ENCODE data around the gene CASD1.

Gene CASD1

DNA sequence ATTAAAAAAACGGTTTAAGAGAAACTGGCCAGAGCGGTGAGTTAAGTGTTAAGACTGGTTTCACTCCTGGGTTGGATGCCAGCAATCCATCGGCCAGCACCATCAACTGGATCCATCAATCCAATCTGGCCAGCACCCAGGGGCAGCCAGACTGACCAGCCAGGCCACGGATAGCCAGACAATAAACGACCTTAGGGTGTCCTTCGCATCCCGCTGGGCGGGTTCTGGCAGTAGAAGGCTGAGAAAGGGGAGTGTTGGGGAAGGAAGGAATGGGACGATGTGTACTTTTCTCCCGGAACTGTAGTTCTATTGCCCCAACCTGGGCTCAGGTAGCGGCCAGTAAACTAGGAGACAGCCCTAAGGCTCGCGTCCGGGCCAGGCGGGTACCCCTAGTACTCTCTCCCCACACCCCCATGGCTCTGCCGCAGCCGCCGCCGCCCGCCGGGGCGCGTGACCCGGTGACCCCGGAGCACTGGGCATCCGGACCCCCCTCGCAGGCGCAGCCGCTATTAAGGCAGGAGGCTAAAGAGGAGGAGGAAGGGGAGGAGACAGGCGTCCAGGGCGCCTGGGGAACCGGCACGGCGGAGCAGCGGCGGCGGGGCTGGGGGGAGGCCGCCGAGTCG, at the start of gene CASD1:
Gene CASD1, plus strand, starts transcription at position 546 of the 623 bp plus-strand sequence. CDS start 276 bp downstream, outside the sequence.
- no peak for DNase-seq

DNA sequence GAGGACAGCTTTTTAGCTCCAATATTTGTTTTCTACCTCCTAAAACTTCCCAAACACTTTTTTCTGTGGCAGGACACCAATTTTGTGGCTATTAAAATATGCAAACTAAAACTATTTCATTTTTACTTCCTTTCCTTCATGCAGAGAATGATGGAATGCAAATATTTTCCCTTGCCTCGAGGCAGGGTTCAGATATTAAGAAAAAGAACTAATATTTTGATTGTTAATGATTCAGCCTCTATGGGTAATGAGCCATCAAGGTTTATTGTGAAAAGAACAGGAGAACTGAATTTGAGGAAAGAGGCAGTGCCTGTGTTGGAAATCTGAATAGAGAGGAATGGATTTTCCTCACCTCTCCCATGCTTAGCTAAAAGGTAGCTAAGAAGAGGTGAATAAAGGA, 43.1 kb upstream of the CASD1 start:
- DNase-seq = no peak

DNA sequence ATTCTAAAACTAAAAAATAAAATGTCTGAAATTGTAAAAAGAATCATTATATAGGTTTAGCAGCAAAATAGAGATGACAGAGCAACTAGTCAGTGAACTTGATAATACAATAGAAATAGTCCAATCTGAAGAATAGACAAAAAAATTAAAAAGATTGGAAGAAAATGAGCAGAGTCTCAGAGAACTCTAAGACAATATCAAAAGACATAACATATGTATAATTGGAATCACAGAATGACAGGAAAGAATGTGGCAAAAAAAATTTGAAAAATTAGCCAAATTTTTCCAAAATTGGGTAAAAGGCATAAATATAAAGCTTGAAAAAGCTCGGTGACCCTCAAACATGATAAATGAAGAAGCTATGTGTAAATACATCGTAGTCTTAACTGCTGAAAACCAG, 38.0 kb upstream of the CASD1 start:
- DNase-seq = no peak

DNA sequence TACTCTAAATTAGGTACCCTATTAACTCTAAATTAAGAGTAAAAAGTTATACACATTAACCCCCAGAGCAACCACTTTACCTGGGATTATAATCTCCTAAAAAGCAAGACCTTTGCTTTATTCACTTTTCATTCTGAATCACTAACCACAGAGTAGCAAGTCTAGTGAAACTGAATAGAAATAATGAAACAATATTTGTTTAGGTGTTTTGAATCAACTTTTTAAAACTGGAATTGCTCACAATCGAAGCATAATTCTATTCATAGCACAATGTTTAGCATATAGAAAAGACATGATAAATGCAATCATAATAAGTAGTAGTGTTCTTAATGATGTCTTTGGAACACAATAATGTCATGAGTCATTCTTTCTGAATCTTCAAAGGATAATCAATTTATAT, 37.0 kb upstream of the CASD1 start:
- no peak for DNase-seq

- DNase-seq = no peak
Observed at GRCh38 chr7:94476251-94476840, 33.3 kb upstream of the CASD1 start.

DNA sequence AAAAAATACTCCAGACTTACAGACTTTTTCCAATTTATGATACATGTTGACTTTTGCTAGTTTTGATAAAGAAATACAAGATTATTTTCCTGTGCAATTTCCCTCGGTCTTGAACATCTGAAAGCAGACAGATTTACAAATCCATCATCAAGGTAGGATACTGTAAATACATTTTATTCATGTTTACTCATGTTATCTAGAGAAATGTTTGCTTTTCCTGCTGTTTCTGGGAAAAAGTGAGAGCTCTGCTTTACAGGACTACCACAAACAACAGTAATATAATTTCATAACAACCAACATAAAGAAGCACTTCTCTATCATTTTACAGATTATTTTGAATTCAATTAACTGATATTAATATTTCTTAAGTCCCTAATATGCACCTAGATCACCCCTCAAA, 31.7 kb upstream of the CASD1 start:
- no peak for DNase-seq

DNA sequence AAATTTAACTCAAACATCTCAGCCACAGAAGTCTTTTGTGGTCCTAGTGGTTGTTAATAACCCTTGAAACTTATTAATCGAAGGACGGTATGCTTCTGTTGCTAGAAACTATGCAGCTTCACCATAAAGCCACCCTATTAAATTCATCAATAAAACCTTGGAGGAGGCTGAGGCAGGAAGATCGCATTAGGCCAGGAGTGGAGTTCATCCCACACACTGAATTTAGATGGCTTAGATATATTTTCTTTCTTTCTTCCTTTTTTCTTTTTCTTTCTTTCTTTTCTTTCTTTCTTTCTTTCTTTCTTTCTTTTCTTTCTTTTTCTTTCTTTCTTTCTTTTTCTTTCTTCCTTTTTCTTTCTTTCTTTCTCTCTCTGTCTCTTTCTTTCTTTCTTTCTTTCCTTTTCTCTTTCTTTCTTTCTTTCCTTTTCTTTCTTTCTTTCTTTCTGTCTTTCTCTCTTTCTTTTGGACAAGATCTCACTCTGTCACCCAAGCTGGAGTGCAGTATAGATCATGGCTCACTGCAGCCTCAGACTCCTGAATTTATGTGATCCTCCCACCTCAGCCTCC, 30.9 kb upstream of the CASD1 start:
- DNase-seq = no peak

- no peak for DNase-seq
Observed at GRCh38 chr7:94481279-94481678, 28.3 kb upstream of the CASD1 start.

- DNase-seq = no peak
Observed at GRCh38 chr7:94482796-94483195, 26.8 kb upstream of the CASD1 start.

GRCh38 chr7:94483843-94484242, 25.8 kb upstream of the CASD1 start:
- no peak for DNase-seq

- DNase-seq = no peak
Observed at GRCh38 chr7:94486216-94486615, 23.4 kb upstream of the CASD1 start.

- no peak for DNase-seq
Observed at GRCh38 chr7:94491410-94491809, 18.2 kb upstream of the CASD1 start.

GRCh38 chr7:94492601-94493000, 17.0 kb upstream of the CASD1 start:
- no peak for DNase-seq

DNA sequence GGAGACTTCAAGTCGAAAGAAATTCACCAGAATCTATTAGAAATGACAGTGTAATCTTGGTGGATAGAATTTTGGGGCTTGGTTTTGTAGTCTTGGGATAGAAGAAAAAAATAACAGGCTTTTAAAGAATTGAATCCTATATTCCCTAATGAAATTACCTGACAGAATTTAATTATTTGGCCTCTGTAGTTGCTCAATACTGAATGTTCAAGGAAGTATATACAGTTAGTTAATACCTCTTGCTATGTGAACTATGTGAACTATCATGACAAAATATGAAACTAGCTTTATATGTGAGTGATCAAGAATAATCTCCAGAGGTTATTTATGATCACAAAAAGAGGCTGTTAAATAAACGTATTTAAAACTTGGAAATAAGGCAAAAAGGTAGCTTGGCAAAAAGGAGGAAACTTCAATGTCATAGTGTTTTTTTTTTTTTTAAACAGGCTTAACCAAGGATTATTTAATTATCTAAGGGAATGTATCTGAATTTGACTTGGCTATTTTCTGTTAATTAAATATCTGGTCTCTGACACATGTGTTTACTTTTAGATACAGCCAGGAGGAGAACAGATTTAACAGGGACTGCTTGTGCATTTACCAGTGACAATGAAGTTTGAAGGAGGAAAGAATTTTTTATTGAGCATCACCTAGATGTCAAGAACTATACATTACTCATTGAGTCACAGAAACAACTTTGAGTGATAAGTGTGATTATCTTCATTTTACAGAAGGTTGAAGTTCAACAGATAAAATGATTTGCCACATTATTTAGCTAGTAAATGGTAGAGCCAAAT, 11.5 kb upstream of the CASD1 start:
- no peak for DNase-seq

GRCh38 chr7:94498918-94499317, 10.7 kb upstream of the CASD1 start:
- no peak for DNase-seq

DNA sequence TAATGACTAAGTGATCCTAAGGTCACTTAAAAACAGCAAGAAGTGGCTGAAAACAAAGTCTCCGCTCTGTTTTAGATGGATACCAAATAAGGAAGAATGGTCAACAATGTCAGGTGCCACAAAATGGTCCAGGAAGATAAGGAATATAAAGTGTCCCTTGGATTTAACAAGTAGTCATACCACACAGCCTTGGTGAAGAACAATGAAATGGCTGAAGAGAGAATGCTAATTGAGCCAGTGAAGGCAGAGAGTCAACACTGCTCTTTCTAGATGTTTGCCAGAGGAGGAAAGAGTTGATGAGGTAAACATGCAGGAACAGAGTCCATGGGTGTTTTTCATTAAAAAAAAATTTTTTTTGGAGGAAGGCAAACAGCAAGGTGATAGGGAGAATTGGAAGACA, 2.1 kb upstream of the CASD1 start:
- no peak for DNase-seq

- DNase-seq = no peak
Observed at GRCh38 chr7:94507962-94508361, 1.6 kb upstream of the CASD1 start.

GRCh38 chr7:94509887-94510581, 425 bp downstream of the CASD1 start:
- DNase-seq = peak; percentile 48

GRCh38 chr7:94510582-94511496, 1.2 kb downstream of the CASD1 start:
- DNase-seq = peak; percentile 82

DNA sequence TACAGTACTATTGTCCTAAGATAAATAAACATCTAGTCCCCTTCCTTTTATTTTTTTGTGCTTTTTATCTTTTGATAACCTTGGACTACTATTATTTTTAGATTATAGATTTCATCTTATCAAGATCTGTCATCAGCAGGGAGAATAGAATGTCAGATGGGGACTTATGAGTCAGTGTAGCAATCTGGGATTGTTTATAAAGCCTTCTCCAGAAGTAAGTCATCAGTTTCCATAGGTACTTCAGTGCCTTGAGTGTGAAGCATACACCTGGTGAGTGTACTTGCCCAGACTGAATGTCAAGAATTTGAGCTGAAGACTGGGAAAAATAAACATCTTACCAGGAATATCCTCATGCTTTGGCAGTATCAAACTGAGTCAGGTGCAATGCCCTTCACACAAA, 2.1 kb downstream of the CASD1 start:
- DNase-seq = no peak

DNA sequence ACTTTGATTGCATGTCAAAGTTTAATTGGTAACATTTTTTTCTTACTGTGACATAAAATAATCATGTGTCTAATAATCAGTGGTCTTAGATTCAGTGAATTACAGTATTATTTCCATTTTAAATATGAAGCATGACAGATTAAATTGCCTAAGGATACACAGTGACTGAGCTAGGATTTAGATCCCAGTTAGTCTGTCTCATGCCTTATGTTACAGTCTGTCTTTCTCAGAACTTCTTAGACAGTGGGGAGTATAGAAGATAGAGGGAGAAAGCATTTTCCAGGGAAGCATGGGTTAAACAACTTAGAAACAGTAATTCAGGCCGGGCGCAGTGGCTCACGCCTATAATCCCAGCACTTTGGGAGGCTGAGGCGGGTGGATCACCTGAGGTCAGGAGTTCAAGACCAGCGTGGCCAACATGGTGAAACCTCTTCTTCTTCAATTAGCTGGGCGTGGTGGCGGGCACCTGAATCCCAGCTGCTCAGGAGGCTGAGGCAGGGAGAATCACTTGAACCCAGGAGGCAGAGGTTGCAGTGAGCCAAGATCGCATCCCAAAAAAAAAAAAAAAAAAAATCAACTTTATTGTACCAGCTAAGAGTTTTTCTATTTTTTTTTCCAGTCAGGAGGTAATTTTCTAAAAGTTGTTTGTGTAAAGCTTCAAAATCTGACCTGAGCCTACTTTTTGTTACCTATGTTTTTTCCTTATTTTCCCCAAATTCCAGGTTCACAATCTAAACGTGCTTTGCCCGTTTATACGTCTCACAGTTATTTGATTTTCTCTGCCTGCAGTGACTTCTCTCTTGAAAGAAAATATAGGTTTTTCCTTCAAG, 3.3 kb downstream of the CASD1 start:
- no peak for DNase-seq

GRCh38 chr7:94513565-94513860, 3.9 kb downstream of the CASD1 start:
- DNase-seq = no peak

All from DMS 273 treated with DMSO at 0.1 percent for 48 hours (cell line).